Loucy (cell line): ENCODE results near the gene RNF223.

Experiments used
- H2AFZ ChIP-seq: fragments of 200-600 bp; sonication (generic); 2 replicates; pipeline ENCODE4 v1.6.0; 2016; ENCODE audit warnings: antibody characterized with exemption, mild to moderate bottlenecking, low read length, moderate library complexity
- H3F3A ChIP-seq: fragments of 200-600 bp; 2 replicates; pipeline ENCODE4 v1.6.0; 2016; ENCODE audit warnings: antibody characterized with exemption, low read depth, mild to moderate bottlenecking
- H3K27me3 ChIP-seq: fragments of 200-600 bp; sonication (generic); 2 replicates; pipeline ENCODE4 v1.6.1; 2014; ENCODE audit warnings: low read length, mild to moderate bottlenecking; ENCODE audit not compliant: insufficient read depth, poor library complexity, severe bottlenecking
- H3K36me3 ChIP-seq: fragments of 200-600 bp; sonication (generic); 2 replicates; pipeline ENCODE4 v1.6.1; 2016; ENCODE audit warnings: low read length; ENCODE audit not compliant: insufficient read depth
- H3K4me1 ChIP-seq: fragments of 200-600 bp; sonication (generic); 2 replicates; pipeline ENCODE4 v1.5.1; 2014; ENCODE audit warnings: low read length, mild to moderate bottlenecking; ENCODE audit not compliant: insufficient read depth, poor library complexity, severe bottlenecking
- H3K4me2 ChIP-seq: fragments of 200-600 bp; sonication (generic); 2 replicates; pipeline ENCODE4 v1.6.0; 2014; ENCODE audit warnings: antibody characterized with exemption, low read length, low read depth, mild to moderate bottlenecking; ENCODE audit not compliant: poor library complexity, severe bottlenecking
- H3K4me3 ChIP-seq: fragments of 200-600 bp; sonication (generic); 2 replicates; pipeline ENCODE4 v1.5.1; 2014; ENCODE audit warnings: low read length, mild to moderate bottlenecking, mixed read lengths; ENCODE audit not compliant: poor library complexity, severe bottlenecking
- H3K79me2 ChIP-seq: fragments of 200-600 bp; sonication (generic); 2 replicates; pipeline ENCODE4 v1.6.1; 2014; ENCODE audit warnings: low read length; ENCODE audit not compliant: insufficient read depth
- H3K9ac ChIP-seq: fragments of 200-600 bp; sonication (generic); 2 replicates; pipeline ENCODE4 v1.6.0; 2014; ENCODE audit warnings: mild to moderate bottlenecking, low read depth, low read length, moderate library complexity; ENCODE audit not compliant: poor library complexity, severe bottlenecking
- H3K9me2 ChIP-seq: fragments of 200-600 bp; sonication (generic); replicated peaks from 2 replicates; pipeline ENCODE4 v1.6.1; 2016; ENCODE audit warnings: low read depth, low read length, mixed read lengths
- H3K9me3 ChIP-seq: fragments of 200-600 bp; sonication (generic); 2 replicates; pipeline ENCODE4 v1.6.1; 2014; ENCODE audit warnings: mild to moderate bottlenecking, antibody characterized with exemption, low read length, low read depth; ENCODE audit not compliant: insufficient read depth
- H4K20me1 ChIP-seq: fragments of 200-600 bp; sonication (generic); 2 replicates; pipeline ENCODE4 v1.6.0; 2014; ENCODE audit warnings: antibody characterized with exemption, low read length, mild to moderate bottlenecking; ENCODE audit not compliant: insufficient read depth, poor library complexity, severe bottlenecking
- CTCF ChIP-seq: fragments of 200-600 bp; sonication (generic); conservative IDR thresholded peaks from 2 replicates; pipeline ENCODE4 v1.5.1; 2014; ENCODE audit warnings: mild to moderate bottlenecking, antibody characterized with exemption, low read length
- EZH2phosphoT487 ChIP-seq: fragments of 200-600 bp; IDR thresholded peaks from 2 replicates; pipeline ENCODE4 v1.6.1; 2018; ENCODE audit warnings: antibody characterized with exemption, mild to moderate bottlenecking, moderate library complexity, borderline replicate concordance

RNF223 gene

DNA sequence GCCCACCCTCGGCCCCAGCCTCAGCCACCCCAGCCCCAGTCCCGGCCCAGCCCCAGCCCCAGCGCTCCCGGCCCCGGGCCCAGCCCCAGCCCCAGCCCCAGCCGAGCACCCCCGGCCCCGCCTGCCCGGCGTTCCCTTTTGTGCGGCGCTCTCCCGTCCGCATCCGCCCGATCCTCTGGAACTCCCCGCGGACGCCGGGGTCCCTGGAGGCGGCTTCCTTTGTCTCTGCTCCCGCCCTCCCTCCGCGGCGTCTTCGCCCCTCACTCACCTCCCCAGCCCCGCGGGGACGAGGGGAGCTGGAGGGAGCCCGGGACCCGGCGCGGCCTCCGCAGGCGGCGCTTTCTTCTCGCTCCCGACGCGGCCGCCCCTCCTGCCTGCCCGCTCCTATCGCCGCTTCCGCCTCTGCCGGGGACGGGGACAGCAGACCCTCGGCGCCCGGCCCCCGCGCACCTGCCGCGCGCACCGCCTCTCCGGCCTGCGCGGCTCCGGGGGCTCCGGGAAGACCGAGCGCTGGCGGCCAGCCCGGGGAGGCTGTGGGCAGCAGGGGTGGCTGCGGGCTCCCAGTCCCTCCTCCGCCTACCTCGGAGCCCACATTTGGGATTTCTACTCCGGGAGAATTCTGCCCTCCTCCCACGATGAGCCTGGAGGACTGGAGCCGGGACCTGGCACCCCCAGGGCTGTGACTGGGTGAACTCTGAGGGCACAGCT is 40.2 kb downstream of the RNF223 start:
- H3K4me3 ChIP-seq = no peak overlapping the region

GRCh38 chr1:1033009-1033587 is 41.0 kb downstream of the RNF223 start:
- no peaks in the 10 kb centered on the region for H3F3A ChIP-seq
- no peaks in the 10 kb centered on the region for H3K27me3 ChIP-seq
- TF ChIP-seq CTCF = peak; percentile 71
- no peak for TF ChIP-seq EZH2phosphoT487
- H2AFZ ChIP-seq = no peak overlapping the region
- no peaks in the 10 kb centered on the region for H3K36me3 ChIP-seq
- no peak overlapping the region for H3K9ac ChIP-seq
- H4K20me1 ChIP-seq = no peaks in the 10 kb centered on the region
- peak overlapping the region; percentile 38 for H3K4me2 ChIP-seq
- H3K9me3 ChIP-seq = no peaks in the 10 kb centered on the region
- H3K79me2 ChIP-seq = no peaks in the 10 kb centered on the region
- H3K9me2 ChIP-seq = no peaks in the 10 kb centered on the region
- H3K4me3 ChIP-seq = peak overlapping the region; percentile 58
- H3K4me1 ChIP-seq = no peaks in the 10 kb centered on the region

More for the DNA sequence above, 40.2 kb downstream of the RNF223 start:
- H3K4me2 ChIP-seq = no peak overlapping the region
- H3K9ac ChIP-seq = no peak overlapping the region
- H3K36me3 ChIP-seq = no peaks in the 10 kb centered on the region
- no peak for TF ChIP-seq EZH2phosphoT487
- TF ChIP-seq CTCF = no peak
- no peaks in the 10 kb centered on the region for H3F3A ChIP-seq
- H3K4me1 ChIP-seq = no peaks in the 10 kb centered on the region
- no peaks in the 10 kb centered on the region for H4K20me1 ChIP-seq
- no peaks in the 10 kb centered on the region for H3K79me2 ChIP-seq
- no peaks in the 10 kb centered on the region for H3K27me3 ChIP-seq
- no peaks in the 10 kb centered on the region for H3K9me3 ChIP-seq
- no peaks in the 10 kb centered on the region for H3K9me2 ChIP-seq
- H2AFZ ChIP-seq = no peak overlapping the region

DNA sequence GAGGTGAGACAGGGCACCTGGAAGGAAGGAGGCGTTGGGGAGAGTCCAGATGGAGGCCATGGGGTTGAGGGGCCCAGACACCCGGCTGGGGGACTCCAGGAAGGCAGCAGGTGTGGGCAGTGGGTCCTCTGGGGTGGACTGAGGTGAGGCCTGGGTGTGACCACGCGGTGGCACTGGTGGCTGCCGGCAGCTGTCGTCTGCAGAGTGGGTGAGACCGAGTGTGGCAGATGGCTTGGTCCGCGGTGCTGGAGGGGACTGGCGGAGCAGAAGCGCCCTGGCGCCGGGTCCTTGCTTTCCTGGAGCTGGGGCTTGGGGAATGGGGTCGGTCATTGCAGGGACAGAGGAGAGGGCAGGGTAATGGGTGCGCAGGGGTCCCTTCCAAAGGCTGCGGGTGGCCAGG is 41.7 kb downstream of the RNF223 start:
- H3K9ac ChIP-seq = no peak overlapping the region
- H3K9me2 ChIP-seq = no peaks in the 10 kb centered on the region
- H2AFZ ChIP-seq = no peak overlapping the region
- no peaks in the 10 kb centered on the region for H3K9me3 ChIP-seq
- no peaks in the 10 kb centered on the region for H3K79me2 ChIP-seq
- H4K20me1 ChIP-seq = no peaks in the 10 kb centered on the region
- no peaks in the 10 kb centered on the region for H3K27me3 ChIP-seq
- no peaks in the 10 kb centered on the region for H3K4me1 ChIP-seq
- H3K36me3 ChIP-seq = no peaks in the 10 kb centered on the region
- H3F3A ChIP-seq = no peaks in the 10 kb centered on the region
- peak overlapping the region; percentile 58 for H3K4me3 ChIP-seq
- H3K4me2 ChIP-seq = no peak overlapping the region
- TF ChIP-seq EZH2phosphoT487 (no peak), CTCF (no peak)
